GM04503 (cell line): Measurements from ENCODE around the gene ATXN1.
A peak's percentile ranks its signal among the peaks of the same experiment; 100 is the strongest.
"Not testable (repeated sequence)": the region's sequence is repeated elsewhere in the genome, so short reads cannot be mapped to it uniquely, and the experiment has no call there.

Experiments used
- DNase-seq: peaks from one replicate; pipeline ENCODE4 v3.0.0-alpha.2; 2012; ENCODE audit warnings: low read depth

Gene ATXN1

DNA sequence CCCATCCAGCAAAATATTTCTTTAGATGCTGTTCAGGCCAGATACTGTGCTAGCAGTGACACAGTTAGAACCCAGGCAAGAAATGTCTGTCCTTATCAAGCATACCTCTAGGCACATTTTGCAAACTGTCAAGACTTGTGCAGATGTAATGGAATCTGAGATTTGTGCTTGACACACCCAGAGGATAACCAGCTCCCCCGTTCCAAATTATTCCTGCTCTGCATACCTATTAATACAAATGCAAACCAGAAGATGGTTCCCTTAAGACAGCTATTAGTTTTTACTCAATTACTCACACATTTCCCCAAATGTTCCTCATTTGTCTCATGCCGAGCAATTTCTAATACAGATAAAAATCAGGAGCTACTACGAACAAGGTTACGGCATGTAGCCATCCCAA is 40.4 kb downstream of the ATXN1 start:
- DNase-seq = no peak

DNA sequence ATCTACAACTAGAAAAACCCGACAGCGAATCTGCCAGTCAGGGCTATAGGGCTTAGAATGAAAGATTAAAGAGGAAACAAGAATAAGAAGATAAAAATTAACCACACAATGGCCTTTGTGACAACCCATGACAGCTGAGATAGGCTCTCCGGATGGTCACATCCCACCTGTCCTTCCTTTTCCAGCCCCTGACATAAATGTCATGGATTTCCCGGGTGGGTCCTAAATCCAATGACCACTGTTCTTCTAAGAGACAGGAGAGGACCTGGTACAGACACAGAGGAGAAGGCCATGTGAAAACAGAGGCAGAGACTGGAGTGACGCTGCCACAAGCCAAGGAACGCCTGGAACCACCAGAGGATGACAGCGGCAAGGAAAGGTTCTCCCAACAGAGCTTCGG is 41.8 kb downstream of the ATXN1 start:
- DNase-seq = no peak

DNA sequence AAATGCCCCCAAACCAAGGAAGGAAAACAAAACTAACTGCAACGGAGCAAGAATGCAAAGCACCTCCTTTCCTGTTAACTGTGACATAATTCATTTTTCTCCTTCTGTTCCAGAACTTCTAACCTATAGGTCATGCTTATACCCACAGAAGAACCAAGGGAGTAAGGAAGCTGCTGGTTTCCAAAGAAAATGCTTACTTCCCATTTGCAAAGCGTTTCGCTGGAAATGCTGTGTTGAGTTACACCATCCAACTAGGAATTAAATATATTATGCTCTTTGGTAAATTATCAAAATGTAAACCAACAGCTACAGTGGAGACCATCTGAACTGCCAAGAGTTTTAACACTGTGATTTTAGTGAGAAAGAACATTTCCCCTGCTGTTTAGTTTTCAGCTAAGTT is 42.9 kb downstream of the ATXN1 start:
- DNase-seq = no peak

DNA sequence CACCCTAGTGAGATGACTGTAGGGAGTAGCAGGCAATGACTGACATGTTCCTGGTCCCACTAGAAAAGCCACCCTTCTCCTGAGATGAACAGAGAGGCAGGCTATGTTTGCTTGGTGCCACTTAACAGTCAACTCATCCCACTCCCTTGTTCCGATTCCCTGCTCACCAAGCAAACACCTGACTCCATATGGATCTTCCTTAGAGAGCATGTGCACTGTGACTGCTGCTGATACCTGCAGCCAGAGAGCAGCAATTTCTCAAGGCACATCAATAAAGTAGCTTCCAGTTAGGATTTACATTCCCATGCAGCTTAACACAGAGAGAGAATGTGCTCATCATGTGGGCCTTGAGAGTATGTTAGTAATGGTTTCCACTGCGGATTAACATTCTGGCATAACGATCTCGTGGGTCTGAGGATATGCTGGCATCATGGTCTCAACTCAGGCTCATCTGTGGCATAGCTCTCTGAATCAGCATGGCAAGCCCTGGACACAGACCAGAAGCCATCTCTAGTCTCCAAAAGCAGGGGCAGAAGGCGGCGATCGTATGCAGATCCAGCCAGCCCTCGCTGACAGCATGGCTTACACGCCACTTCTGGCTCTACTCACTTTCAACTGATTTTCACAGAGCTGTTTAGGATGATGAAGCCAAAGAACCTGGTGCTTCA is 43.9 kb downstream of the ATXN1 start:
- no peak for DNase-seq

DNA sequence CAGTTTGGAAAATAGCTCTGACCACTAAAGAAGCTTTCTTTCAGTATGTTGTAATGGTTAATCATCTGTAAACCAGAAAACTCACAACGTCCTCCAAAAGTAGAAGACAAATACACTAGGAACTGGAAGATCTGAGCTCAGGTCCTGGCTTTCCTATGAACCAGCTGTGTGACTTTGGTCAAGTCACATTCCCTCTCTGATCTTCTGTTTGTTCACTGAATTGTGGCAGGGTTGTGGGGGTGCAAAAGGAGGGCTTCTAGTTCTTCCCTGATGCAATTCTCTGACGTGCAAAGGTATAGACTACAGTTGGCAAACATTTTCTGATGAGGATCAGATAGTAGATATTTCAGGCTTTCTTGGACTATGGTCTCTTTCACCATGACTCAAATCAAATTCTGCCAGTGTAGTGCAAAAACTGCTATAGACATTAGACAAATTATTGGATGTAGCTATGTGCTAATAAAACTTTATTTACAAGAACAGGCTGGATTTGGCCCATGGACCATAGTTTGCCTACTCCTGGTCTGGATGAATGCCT is 44.9 kb downstream of the ATXN1 start:
- DNase-seq = no peak

DNA sequence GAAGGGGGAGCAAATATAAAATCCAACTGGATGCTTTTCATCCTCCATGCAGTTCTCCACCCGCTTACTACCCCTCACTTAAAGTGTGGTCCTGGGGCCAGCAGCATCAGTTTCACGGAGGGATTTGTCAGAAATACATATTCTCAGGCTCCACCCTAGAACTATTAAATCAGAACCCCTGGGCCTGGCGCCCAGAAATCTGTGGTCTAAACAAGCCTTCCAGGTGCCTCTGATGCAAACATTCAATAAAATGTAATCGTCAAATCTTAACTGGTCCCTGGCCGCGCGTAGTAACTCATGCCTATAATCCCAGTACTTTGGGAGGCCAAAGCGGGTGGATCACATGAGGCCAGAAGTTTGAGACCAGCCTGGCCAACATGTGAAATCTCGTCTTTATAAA is 47.7 kb downstream of the ATXN1 start:
- DNase-seq = no peak

DNA sequence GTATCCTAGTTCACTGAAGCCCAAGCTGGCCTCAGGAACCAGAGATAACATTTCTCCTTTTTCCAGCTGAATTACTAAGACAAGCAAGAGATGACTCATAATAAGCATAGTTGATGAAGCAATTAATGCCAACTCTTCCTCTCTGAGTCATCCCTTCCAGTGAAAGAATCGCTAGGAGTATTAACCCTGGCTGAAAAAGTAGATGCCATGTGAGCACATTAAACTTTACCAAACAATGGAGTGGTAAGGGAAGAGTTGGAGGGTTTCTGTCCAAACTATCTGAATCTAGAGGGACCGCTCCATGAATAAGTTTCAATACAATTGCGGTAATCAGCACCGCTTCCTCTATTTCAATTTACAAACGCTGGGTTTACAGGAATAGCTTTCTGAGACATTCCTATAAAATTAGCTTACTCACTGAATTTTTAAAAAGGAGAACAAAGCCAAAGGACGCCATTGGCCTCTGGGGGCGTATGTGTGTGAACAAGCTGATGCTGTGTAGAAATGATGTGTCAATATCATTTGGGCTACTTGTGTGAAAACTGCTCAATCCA is 48.3 kb downstream of the ATXN1 start:
- DNase-seq = peak; percentile 91

DNA sequence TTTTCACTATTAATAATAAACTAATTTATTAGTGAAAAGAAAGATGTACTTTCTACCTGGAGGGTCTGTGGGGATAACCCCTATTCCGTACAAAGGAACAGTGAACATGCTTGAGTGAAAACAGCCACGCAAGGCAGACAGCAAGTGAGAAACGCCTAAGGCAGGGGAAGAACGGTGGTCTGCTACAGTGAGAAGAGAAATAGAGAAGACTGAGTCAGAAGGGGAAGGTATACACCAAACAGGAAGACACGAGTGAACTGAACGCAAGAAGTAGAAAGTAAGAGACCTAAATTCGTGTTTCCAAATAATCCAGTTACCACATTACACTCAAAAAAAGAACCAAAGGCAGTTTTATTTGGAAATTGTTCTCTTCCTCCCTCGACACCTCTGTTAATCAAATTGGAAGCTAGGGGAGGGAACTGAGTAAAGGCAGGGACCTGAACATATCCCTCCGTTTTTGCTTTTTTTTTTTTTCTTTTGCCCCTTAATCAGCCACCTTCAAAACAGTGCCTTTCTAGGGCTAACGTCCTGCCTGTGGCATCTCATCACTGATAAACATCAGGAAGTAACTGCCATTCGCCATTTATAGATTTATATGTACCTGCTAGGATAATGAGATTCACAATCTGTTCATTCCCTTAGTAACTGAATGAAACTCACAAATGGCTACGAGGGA is 48.9 kb downstream of the ATXN1 start:
- DNase-seq = no peak

DNA sequence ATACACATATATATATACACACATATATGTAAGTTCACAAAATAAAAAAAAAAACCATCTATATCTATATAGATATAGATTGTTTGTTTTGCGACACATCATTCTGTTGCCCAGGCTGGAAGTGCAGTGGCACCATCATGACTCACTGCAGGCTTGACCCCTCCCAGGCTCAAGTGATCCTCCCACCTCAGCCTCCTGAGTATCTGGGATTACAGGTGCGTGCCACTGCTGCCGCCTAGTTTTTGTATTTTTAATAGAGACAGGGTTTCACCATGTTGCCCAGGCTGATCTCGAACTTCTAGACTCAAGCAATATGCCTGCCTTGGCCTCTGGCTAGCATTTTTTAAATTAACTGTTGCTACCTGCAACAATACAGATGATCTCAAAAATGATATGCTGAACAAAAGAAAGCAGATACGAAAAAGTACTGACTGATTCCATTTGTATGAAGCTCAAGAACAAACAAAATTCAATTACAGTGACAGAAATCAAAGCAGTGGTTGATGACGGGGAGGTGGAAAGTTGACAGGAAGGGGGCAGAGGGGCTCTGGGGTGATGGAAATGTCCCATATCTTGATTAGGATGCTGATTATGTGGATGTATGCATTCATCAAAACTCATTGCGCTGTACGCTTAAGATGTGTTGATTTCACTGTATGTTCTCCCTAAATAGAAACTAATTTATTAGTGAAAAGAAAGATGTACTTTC is 49.6 kb downstream of the ATXN1 start:
- no peak for DNase-seq

DNA sequence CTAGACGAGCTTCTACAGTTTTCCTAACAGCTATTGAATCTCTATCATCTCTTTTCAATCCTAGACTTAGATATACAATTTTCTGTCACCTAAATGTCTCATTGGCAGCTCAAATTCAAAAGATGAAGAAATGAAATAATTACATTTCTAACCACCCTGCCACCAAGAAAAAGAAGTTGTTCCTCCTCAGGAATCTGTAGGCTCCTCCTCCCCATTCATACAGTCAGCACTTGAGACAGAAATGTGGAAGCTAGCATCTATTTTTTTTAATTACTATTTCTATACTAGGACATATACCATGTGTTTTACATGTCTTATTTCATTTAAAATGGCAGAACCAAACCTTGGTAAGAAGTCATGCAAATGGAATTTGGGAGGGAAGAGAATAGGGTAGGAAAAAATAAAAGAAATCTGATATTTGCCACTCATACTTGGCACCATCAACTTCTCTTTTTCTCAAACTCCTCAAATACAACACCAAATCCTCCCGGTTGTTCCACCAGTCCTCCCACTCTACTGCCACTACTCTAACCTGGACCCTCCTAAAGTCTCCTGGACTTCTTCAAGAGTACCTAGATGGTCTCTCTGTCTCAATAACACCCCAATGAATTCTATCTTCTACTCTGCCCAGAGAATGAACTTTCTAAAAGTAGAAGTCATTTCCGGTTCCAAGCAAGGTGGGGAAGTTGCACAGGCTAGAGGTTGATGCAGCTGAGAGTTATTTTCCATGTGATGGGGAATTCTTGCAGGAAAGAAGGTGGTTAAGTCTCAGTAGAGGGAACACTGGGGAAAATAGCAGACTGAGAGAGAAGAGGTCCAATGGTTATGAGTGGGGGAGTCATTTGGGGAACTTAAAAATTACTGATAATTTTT is 54.1 kb downstream of the ATXN1 start:
- DNase-seq = no peak

DNA sequence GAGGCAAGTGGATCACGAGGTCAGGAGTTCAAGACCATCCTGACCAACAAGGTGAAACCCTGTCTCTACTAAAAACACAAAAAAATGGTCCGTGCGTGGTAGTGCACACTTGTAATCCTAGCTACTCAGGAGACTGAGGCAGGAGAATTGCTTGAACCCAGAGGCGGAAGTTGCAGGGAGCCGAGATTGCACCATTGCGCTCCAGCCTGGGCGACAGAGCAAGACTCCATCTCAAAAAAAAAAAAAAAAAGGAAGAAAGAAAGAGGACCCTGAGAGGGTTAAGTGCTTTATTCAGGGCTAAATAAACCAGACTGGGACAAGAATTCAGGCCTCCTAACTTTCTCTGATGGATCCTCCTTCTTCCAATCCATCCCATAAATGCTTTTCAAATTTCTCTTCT is 54.8 kb downstream of the ATXN1 start:
- not testable (repeated sequence) for DNase-seq

DNA sequence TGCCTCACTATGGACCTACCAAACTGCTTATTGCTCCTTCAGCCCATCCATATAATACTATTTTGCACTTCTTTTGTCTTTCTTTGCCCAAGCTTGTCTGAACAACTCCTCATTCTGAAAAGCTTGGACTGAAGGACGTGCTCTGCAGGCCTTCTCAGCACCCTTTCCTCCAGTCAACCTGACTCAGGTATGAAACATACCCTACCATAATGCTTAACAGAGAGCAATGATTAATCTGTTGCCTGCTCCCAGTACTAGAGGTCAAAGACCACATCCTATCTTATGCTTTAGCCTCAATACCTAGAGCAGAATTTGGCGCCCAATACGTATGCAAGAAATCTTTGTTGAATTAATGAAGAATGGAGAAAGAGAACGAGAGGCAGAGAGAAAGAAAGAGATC is 55.2 kb downstream of the ATXN1 start:
- no peak for DNase-seq

DNA sequence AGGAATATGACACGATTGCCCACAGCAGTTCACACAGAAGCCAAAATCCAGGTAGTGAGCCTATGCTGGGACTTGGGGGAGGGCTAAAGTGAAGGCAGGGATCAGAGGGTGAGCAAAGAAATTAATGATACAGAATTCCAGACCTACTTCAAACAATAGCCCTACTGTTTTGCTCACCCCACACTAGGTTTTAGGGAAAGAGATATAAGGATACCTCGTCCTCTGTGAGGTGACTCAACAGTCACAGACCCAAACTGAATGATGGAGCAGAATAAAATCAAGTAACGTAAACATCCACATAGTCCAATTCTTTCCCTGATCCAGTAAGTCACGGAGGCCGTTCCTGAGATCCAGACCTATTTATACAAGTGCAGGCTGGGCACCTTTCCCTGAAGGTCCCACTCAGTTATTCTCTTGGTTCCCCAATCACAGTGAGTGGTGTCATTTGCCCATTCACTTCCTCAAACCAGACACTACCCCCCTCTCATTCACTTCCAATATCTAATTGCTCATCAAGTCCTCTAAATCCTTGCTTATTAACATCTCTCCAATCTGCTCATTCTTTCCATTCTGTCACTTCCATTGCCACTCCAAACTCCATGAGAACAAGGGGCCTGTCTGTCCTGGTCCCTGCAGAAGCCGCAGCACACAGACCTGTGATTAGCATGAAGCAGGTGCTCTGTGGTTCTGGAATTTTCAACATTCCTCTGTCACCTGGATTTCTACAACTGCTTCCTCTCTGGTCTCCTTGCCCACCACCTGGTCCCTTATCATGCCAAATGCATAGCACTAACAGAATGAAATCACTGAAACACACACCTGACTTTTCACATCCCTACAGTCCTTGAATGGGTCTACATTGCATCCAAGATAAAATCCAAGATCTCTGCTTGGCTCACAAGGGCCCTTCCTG is 55.9 kb downstream of the ATXN1 start:
- no peak for DNase-seq

DNA sequence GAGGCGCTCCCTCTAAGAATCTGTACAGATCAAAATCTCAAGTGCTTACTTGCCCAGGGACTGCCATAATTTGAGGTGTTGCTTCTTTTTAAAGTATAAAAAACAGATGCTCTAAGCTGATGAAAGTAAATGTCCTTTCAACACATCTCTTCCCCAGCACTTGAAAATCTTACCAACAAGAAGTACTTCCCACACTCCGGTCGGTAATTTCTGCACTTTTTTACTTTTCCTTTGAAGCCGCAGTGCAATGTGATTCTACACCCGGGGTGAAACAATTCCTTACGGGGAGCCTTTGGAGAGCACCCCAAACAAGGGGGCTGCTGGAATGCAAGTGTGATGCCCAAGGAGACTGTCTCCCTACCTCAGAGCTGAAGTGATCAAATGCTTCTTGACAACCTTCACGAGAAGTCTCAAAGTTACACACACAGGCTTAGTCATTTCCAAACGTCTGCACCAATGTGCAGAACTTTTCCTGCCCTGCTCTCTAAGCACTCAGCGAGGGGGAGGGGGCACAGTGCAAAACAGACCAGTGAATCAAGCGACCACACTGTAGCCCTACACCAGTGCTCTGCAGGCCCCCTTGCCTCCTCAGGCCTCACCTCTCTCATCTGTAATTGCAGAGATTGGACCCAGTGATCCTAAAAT is 56.7 kb downstream of the ATXN1 start:
- DNase-seq = no peak

DNA sequence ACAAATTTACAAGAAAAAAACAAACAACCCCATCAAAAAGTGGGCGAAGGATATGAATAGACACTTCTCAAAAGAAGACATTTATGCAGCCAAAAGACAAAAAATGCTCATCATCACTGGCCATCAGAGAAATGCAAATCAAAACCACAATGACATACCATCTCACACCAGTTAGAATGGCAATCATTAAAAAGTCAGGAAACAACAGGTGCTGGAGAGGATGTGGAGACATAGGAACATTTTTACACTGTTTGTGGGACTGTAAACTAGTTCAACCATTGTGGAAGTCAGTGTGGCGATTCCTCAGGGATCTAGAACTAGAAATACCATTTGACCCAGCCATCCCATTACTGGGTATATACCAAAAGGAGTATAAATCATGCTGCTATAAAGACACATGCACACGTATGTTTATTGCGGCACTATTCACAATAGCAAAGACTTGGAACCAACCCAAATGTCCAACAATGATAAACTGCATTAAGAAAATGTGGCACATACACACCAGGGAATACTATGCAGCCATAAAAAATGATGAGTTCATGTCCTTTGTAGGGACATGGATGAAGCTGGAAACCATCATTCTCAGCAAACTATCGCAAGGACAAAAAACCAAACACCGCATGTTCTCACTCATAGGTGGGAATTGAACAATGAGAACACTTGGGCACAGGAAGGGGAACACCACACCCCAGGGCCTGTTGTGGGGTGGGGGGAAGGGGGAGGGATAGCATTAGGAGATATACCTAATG is 58.5 kb downstream of the ATXN1 start:
- not testable (repeated sequence) for DNase-seq

DNA sequence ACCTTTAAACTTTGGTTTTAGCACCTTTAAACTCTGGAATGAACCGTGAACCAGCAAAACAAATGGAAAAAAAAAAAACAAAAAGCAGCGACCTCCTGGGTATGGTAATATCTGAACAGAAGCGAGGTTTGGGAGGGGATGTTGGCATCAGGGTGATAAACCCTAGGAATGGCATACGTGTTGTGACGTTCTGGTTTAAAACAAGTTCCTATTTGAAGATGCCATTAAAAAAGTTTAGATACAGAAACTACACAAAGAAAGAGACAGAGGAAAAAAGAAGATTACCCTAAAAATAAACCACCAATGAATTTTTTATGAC is 60.4 kb downstream of the ATXN1 start:
- DNase-seq = no peak

DNA sequence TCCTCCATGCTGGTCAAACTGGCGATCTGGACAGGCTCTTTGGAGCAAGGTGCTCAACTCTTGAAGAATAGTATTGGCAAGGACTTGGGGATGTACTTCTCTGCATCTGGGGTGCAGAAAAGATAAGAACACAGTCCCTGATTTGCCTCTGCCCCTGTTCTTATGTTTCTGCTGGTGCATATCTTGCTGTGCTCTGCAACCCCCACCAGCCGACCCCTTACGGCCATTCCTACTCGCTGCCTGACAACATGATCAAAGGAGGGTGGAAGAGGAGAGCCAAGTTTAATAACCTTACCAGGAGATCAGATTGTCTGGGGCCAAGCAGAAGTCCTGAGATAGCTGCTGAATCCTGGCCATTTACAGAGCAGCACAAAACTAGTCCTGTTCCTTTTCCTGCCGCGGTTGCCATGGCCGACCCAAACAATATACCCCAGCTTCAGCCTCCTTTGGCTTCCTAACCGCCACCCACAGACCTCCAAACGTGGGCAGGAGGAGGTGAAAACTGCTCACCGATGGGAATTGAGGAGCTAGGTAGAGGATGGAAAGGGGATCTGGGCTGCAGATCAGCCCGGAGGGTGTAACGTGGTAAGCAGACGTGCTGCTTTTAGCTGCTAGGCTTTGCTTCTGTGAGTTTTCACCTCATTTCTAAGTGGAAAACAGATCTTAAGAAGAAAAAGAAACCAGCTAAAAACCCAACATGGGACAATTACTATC is 60.9 kb downstream of the ATXN1 start:
- DNase-seq = no peak

DNA sequence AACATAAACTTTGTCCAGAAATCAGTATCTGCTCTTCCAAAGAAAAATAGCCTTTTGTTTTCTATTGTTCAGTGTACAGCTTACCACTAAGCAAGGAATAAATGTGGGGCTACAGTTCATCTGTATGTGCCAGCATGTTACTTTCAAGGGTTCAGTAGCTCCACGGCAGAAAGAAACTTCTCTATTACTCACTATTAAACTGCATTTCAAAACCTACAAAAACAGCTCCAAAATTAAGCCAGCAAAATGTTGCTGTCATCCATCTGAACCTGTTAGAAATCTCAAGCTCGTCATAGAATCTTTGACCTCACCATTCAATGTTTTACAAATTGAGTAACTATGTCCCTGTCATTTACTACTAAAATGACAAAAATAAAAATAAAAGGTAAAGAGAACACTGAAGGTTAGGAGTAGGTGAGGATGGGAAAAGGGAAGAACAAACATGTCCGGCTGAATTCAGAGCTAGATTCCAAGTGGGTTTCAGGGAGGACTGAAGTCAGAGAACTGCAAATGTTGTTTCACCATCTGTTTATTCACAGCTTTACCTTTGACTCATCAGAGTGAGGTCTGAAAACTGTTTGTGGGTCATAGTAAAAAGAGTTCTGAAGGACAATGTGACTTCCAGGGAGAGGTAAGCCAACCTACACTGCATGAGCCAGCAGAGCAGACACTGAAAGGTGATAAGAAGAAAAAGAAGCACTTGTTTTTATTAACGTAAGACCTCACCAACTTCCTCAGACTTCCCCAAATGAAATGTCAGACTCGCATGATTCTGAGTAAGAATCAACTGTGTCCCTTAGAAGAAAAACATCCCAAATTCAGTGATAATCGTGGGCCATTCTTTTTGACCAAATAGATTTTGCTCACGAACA is 62.0 kb downstream of the ATXN1 start:
- DNase-seq = no peak
